ENCODE data around the gene SERINC5.
"Not testable (repeated sequence)": the region's sequence is repeated elsewhere in the genome, so short reads cannot be mapped to it uniquely, and the experiment has no call there.

The SERINC5 gene

GRCh38 chr5:80091792-80092192 is 164.1 kb downstream of the SERINC5 start:
- not testable (repeated sequence) for H3K4me1 ChIP-seq (ENCODE audit: control insufficient read depth, insufficient read depth, low read length); DNase-seq (ENCODE audit: low read depth, low spot score); H3K27me3 ChIP-seq (ENCODE audit: control insufficient read depth, insufficient read depth, low read length); H3K4me3 ChIP-seq (ENCODE audit: low read length); H3K36me3 ChIP-seq (ENCODE audit: control insufficient read depth, insufficient read depth, low read length); H3K9me3 ChIP-seq (ENCODE audit: control insufficient read depth, insufficient read depth, low read length); H3K27ac ChIP-seq (ENCODE audit: low read length)
- no CpG with 5 or more reads among the region's 15 CpGs for WGBS (ENCODE audit: insufficient coverage, insufficient read length)

- DNase-seq (ENCODE audit: low read depth, low spot score) = no peak
- Histone ChIP-seq H3K4me1 (ENCODE audit: control insufficient read depth, insufficient read depth, low read length) (no peaks in the 10 kb centered on the region; the same call in 1 of the 2 replicates), H3K4me3 (ENCODE audit: low read length) (no peak overlapping the region), H3K27me3 (ENCODE audit: control insufficient read depth, insufficient read depth, low read length) (no peaks in the 10 kb centered on the region), H3K9me3 (ENCODE audit: control insufficient read depth, insufficient read depth, low read length) (no peaks in the 10 kb centered on the region), H3K27ac (ENCODE audit: low read length) (no peak overlapping the region), H3K36me3 (ENCODE audit: control insufficient read depth, insufficient read depth, low read length) (no peaks in the 10 kb centered on the region)
- WGBS (ENCODE audit: insufficient coverage, insufficient read length) = no CpG with 5 or more reads among the region's 5 CpGs
Observed at GRCh38 chr5:80090884-80091166, 165.0 kb downstream of the SERINC5 start.

- Histone ChIP-seq H3K27ac (ENCODE audit: low read length) (no peak overlapping the region), H3K4me3 (ENCODE audit: low read length) (no peak overlapping the region), H3K9me3 (ENCODE audit: control insufficient read depth, insufficient read depth, low read length) (no peaks in the 10 kb centered on the region), H3K4me1 (ENCODE audit: control insufficient read depth, insufficient read depth, low read length) (no peaks in the 10 kb centered on the region; the same call in 1 of the 2 replicates), H3K36me3 (ENCODE audit: control insufficient read depth, insufficient read depth, low read length) (no peaks in the 10 kb centered on the region), H3K27me3 (ENCODE audit: control insufficient read depth, insufficient read depth, low read length) (no peaks in the 10 kb centered on the region)
- WGBS (ENCODE audit: insufficient coverage, insufficient read length) = 95% methylated on average over 2 of the region's 19 CpGs
- DNase-seq (ENCODE audit: low read depth, low spot score) = no peak
Observed at GRCh38 chr5:80083101-80083890, 172.6 kb downstream of the SERINC5 start.

GRCh38 chr5:80082731-80083100 is 173.1 kb downstream of the SERINC5 start:
- Histone ChIP-seq H3K36me3 (ENCODE audit: control insufficient read depth, insufficient read depth, low read length) (no peaks in the 10 kb centered on the region), H3K4me1 (ENCODE audit: control insufficient read depth, insufficient read depth, low read length) (no peaks in the 10 kb centered on the region; the same call in 1 of the 2 replicates), H3K4me3 (ENCODE audit: low read length) (no peak overlapping the region), H3K9me3 (ENCODE audit: control insufficient read depth, insufficient read depth, low read length) (no peaks in the 10 kb centered on the region), H3K27me3 (ENCODE audit: control insufficient read depth, insufficient read depth, low read length) (no peaks in the 10 kb centered on the region), H3K27ac (ENCODE audit: low read length) (no peak overlapping the region)
- DNase-seq (ENCODE audit: low read depth, low spot score) = peak; percentile 61
- no CpG with 5 or more reads among the region's 16 CpGs for WGBS (ENCODE audit: insufficient coverage, insufficient read length)

DNA sequence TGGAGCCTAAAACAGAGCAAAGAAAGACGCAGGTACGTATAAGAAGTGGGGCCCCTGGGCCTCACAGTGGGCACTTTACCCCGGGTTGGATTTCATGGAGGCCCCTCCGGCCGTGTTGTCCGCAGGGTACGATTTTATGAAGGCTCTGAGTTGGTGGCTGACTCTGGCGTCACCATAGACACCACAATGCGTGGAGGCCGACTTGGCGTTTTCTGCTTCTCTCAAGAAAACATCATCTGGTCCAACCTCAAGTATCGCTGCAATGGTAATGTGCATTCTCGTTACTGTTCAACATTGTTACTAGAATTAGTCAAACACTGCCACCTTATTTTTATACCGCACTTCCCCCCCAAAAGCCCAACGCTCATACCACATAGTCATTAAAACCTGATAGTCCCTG is 173.6 kb downstream of the SERINC5 start:
- 100% methylated on average over 1 of the region's 15 CpGs for WGBS (ENCODE audit: insufficient coverage, insufficient read length)
- Histone ChIP-seq H3K4me3 (ENCODE audit: low read length) (no peak overlapping the region), H3K36me3 (ENCODE audit: control insufficient read depth, insufficient read depth, low read length) (no peaks in the 10 kb centered on the region), H3K4me1 (ENCODE audit: control insufficient read depth, insufficient read depth, low read length) (no peaks in the 10 kb centered on the region; the same call in 1 of the 2 replicates), H3K9me3 (ENCODE audit: control insufficient read depth, insufficient read depth, low read length) (no peaks in the 10 kb centered on the region), H3K27ac (ENCODE audit: low read length) (no peak overlapping the region), H3K27me3 (ENCODE audit: control insufficient read depth, insufficient read depth, low read length) (no peaks in the 10 kb centered on the region)
- DNase-seq (ENCODE audit: low read depth, low spot score) = no peak

DNA sequence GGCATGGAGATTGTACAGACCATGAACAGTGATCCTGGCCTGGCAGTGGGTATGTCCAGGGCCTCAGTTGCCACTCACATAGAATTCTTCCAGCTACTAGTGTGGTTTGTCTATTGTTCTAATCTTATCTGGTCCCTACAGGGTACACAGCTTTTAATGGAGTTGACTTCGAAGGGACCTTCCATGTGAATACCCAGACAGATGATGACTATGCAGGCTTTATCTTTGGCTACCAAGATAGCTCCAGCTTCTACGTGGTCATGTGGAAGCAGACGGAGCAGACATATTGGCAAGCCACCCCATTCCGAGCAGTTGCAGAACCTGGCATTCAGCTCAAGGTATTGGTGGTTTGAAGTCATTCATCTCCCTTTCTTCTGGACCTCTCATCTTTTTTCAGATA is 176.9 kb downstream of the SERINC5 start:
- no peak overlapping the region for H3K27ac ChIP-seq (ENCODE audit: low read length)
- no peaks in the 10 kb centered on the region; the same call in 1 of the 2 replicates for H3K4me1 ChIP-seq (ENCODE audit: control insufficient read depth, insufficient read depth, low read length)
- no peaks in the 10 kb centered on the region for H3K27me3 ChIP-seq (ENCODE audit: control insufficient read depth, insufficient read depth, low read length)
- no CpG with 5 or more reads among the region's 4 CpGs for WGBS (ENCODE audit: insufficient coverage, insufficient read length)
- no peak overlapping the region for H3K4me3 ChIP-seq (ENCODE audit: low read length)
- H3K9me3 ChIP-seq (ENCODE audit: control insufficient read depth, insufficient read depth, low read length) = no peaks in the 10 kb centered on the region
- H3K36me3 ChIP-seq (ENCODE audit: control insufficient read depth, insufficient read depth, low read length) = no peaks in the 10 kb centered on the region
- no peak for DNase-seq (ENCODE audit: low read depth, low spot score)

GRCh38 chr5:80077051-80077714 is 178.7 kb downstream of the SERINC5 start:
- Histone ChIP-seq H3K36me3 (ENCODE audit: control insufficient read depth, insufficient read depth, low read length) (no peaks in the 10 kb centered on the region), H3K27me3 (ENCODE audit: control insufficient read depth, insufficient read depth, low read length) (no peaks in the 10 kb centered on the region), H3K4me1 (ENCODE audit: control insufficient read depth, insufficient read depth, low read length) (no peaks in the 10 kb centered on the region), H3K9me3 (ENCODE audit: control insufficient read depth, insufficient read depth, low read length) (no peaks in the 10 kb centered on the region), H3K27ac (ENCODE audit: low read length) (no peak overlapping the region), H3K4me3 (ENCODE audit: low read length) (no peak overlapping the region)
- WGBS (ENCODE audit: insufficient coverage, insufficient read length) = no CpG with 5 or more reads among the region's 3 CpGs
- no peak for DNase-seq (ENCODE audit: low read depth, low spot score)

GRCh38 chr5:80076131-80077050 is 179.5 kb downstream of the SERINC5 start:
- no CpG with 5 or more reads among the region's 10 CpGs for WGBS (ENCODE audit: insufficient coverage, insufficient read length)
- Histone ChIP-seq H3K9me3 (ENCODE audit: control insufficient read depth, insufficient read depth, low read length) (no peaks in the 10 kb centered on the region), H3K36me3 (ENCODE audit: control insufficient read depth, insufficient read depth, low read length) (no peaks in the 10 kb centered on the region), H3K27me3 (ENCODE audit: control insufficient read depth, insufficient read depth, low read length) (no peaks in the 10 kb centered on the region), H3K27ac (ENCODE audit: low read length) (no peak overlapping the region), H3K4me3 (ENCODE audit: low read length) (no peak overlapping the region), H3K4me1 (ENCODE audit: control insufficient read depth, insufficient read depth, low read length) (no peaks in the 10 kb centered on the region)
- DNase-seq (ENCODE audit: low read depth, low spot score) = no peak

DNA sequence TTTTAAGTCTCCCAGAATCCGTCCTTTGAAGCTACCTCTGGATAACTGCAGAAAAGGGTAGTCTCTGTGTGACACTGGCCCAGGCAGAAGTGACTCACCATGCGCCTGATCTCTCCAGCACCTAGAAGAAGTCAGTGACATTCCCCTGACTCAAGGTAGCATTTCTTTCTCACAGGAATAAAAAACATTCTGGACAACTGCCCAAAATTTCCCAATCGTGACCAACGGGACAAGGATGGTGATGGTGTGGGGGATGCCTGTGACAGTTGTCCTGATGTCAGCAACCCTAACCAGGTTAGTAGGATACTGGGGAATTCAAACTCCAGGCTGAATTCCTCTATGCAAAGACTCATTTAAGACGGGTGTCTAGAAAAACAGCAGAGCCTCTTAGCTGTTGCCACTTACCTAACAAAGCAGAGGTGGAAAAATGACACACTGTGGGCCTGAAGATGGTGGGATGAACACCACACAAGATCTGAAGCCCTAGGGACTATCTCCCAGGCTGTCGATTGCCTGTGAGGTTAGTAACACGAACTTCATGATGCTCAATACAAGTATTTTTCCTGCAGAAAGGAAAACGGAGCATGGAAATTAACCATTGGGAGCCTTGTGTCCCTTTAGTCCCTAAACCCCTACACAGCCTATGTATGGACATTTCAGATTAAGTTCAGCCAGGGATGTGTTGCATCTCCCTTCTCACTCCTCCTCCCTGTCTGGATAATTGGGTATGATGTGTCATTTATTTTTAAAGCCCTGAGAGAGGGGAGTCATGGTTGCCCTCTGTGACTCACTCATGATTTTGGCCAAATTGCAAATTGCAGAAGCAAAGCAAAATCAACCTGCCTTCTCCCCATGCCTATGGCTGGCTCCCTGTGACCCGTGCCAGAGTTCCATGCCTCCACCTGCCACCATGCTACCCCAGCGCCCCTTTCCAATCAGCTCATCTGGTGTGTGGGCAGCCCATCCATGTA is 183.5 kb downstream of the SERINC5 start:
- Histone ChIP-seq H3K4me3 (ENCODE audit: low read length) (no peak overlapping the region), H3K36me3 (ENCODE audit: control insufficient read depth, insufficient read depth, low read length) (no peaks in the 10 kb centered on the region), H3K27me3 (ENCODE audit: control insufficient read depth, insufficient read depth, low read length) (no peaks in the 10 kb centered on the region), H3K27ac (ENCODE audit: low read length) (no peak overlapping the region), H3K4me1 (ENCODE audit: control insufficient read depth, insufficient read depth, low read length) (no peaks in the 10 kb centered on the region), H3K9me3 (ENCODE audit: control insufficient read depth, insufficient read depth, low read length) (no peaks in the 10 kb centered on the region)
- no peak for DNase-seq (ENCODE audit: low read depth, low spot score)
- no CpG with 5 or more reads among the region's 10 CpGs for WGBS (ENCODE audit: insufficient coverage, insufficient read length)
